GM12878 (cell line): ENCODE measurements around the gene MMP3. TPM values are rescaled to one million over a fixed set of nuclear protein-coding genes. Genes with fewer than 3 reads are reported as not detected.

ENCODE experiments used
- BACH1 ChIP-seq: fragments of 450-650 bp; IDR thresholded peaks from 2 replicates; pipeline ENCODE4 v1.6.1; 2017; ENCODE audit warnings: mild to moderate bottlenecking, borderline replicate concordance
- CREM ChIP-seq: IDR thresholded peaks from 2 replicates; pipeline ENCODE4 v1.6.1; 2014; ENCODE audit warnings: antibody characterized with exemption, low read depth
- HDAC2 ChIP-seq: fragments of 200-600 bp; sonication (generic); IDR thresholded peaks from 2 replicates; pipeline ENCODE4 v1.6.1; 2017
- IRF5 ChIP-seq: fragments of 450-650 bp; IDR thresholded peaks from 2 replicates; pipeline ENCODE4 v1.6.1; 2017; ENCODE audit warnings: borderline replicate concordance
- JUNB ChIP-seq: IDR thresholded peaks from 2 replicates; pipeline ENCODE4 v1.6.1; 2016; ENCODE audit warnings: antibody characterized with exemption, mild to moderate bottlenecking
- MAX ChIP-seq: IDR thresholded peaks from 2 replicates; pipeline ENCODE4 v1.6.1; 2012; ENCODE audit warnings: low read depth, low read length, improper control_type of control experiment
- POLR2AphosphoS5 ChIP-seq: IDR thresholded peaks from 2 replicates; pipeline ENCODE4 v1.6.1; 2011; ENCODE audit warnings: mild to moderate bottlenecking, low read length, inconsistent platforms
- RAD51 ChIP-seq: fragments of 450-650 bp; IDR thresholded peaks from 2 replicates; pipeline ENCODE4 v1.6.1; 2016; ENCODE audit warnings: moderate library complexity, mild to moderate bottlenecking, inconsistent platforms
- REST ChIP-seq: IDR thresholded peaks from 2 replicates; pipeline ENCODE4 v1.6.1; 2012; ENCODE audit warnings: mild to moderate bottlenecking, low read depth, low read length
- WRNIP1 ChIP-seq: IDR thresholded peaks from 2 replicates; pipeline ENCODE4 v1.6.1; 2011; ENCODE audit warnings: low read depth, low read length, improper control_type of control experiment, borderline replicate concordance
- polyA plus RNA-seq, 11 experiments: library from polyadenylated mRNA; depleted of rRNA in 4 of 11; unstranded in 6 of 11; stranded (reverse) in 5 of 11; fragments of >200 nt; fragmentation: Nextera tagmentation in 4 of 11; fragmentation: Illumina TruSeq in 1 of 11; extraction: Ambion mirVana in 4 of 11; extraction: Trizol in 1 of 11; gene quantifications; 1 replicate in 1 of 11; 2 replicates in 10 of 11; pipeline versions ENCODE4 v1.2.1 to v1.2.3, GENCODE V29; 2011 to 2016; ENCODE audit warnings: inconsistent platforms in 2 of 11, missing spikeins in 2 of 11, low read depth in 1 of 11
- total RNA-seq, 4 experiments: library from RNA; depleted of rRNA in 3 of 4; stranded (reverse); fragments of >200 nt in 3 of 4; fragmentation: Illumina TruSeq in 1 of 4; extraction: Trizol in 1 of 4; gene quantifications; 2 replicates each; pipeline versions ENCODE4 v1.2.1 to v1.2.3, GENCODE V29; 2013 to 2021
- TF ChIP-seq, protein P1 (sequence below): IDR thresholded peaks from 2 replicates; pipeline ENCODE4 v1.6.1; 2012; ENCODE audit warnings: low read depth, low read length, improper control_type of control experiment
- TF ChIP-seq, protein P2 (sequence below): fragments of 450-650 bp; IDR thresholded peaks from 2 replicates; pipeline ENCODE4 v1.6.1; 2017; ENCODE audit warnings: mild to moderate bottlenecking, low read depth, inconsistent platforms; ENCODE audit not compliant: poor library complexity, severe bottlenecking
- TF ChIP-seq, protein P3 (sequence below): IDR thresholded peaks from 2 replicates; pipeline ENCODE4 v1.6.1; 2011; ENCODE audit warnings: borderline replicate concordance, low read depth, mild to moderate bottlenecking, moderate library complexity, mixed read lengths, low read length; ENCODE audit not compliant: insufficient read depth; ENCODE audit errors: extremely low read length
- TF ChIP-seq, protein P4 (sequence below): fragments of 450-650 bp; formaldehyde crosslinking; IDR thresholded peaks from 2 replicates; pipeline ENCODE4 v1.4.0; 2020; ENCODE audit warnings: mild to moderate bottlenecking, moderate library complexity

MMP3 gene
- total and polyA plus RNA-seq, 10 of the 15 experiments (the other 5 are each of a cell fraction or from before 2014, with no cell fraction given): 0.02 to 1.2 TPM; not detected in 8

DNA sequence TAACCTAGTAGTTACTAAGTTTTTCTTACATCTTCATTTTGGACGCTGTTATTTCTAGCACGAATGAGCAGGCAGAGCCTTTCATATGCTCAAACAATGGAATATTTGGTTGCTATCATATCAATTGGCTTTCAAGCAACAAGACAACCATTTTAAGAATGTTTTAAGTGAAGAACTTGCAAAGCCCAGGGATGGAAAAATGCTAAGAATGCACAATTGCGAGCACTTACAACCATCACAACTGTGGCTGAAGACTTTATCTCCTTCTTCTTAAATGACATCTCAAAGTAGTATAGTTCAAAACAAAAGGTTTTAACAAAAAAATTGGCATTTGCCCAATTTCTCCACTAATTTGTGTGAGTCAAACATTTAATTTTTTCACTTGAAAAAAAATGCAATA, 37.1 kb downstream of the MMP3 start (continued):
- TF ChIP-seq, protein P1, sequence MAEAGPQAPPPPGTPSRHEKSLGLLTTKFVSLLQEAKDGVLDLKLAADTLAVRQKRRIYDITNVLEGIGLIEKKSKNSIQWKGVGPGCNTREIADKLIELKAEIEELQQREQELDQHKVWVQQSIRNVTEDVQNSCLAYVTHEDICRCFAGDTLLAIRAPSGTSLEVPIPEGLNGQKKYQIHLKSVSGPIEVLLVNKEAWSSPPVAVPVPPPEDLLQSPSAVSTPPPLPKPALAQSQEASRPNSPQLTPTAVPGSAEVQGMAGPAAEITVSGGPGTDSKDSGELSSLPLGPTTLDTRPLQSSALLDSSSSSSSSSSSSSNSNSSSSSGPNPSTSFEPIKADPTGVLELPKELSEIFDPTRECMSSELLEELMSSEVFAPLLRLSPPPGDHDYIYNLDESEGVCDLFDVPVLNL: no peak
- TF ChIP-seq, protein P2, sequence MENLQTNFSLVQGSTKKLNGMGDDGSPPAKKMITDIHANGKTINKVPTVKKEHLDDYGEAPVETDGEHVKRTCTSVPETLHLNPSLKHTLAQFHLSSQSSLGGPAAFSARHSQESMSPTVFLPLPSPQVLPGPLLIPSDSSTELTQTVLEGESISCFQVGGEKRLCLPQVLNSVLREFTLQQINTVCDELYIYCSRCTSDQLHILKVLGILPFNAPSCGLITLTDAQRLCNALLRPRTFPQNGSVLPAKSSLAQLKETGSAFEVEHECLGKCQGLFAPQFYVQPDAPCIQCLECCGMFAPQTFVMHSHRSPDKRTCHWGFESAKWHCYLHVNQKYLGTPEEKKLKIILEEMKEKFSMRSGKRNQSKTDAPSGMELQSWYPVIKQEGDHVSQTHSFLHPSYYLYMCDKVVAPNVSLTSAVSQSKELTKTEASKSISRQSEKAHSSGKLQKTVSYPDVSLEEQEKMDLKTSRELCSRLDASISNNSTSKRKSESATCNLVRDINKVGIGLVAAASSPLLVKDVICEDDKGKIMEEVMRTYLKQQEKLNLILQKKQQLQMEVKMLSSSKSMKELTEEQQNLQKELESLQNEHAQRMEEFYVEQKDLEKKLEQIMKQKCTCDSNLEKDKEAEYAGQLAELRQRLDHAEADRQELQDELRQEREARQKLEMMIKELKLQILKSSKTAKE: no peak
- no peak for TF ChIP-seq POLR2AphosphoS5
- TF ChIP-seq, protein P3, sequence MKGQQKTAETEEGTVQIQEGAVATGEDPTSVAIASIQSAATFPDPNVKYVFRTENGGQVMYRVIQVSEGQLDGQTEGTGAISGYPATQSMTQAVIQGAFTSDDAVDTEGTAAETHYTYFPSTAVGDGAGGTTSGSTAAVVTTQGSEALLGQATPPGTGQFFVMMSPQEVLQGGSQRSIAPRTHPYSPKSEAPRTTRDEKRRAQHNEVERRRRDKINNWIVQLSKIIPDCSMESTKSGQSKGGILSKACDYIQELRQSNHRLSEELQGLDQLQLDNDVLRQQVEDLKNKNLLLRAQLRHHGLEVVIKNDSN: no peak
- TF ChIP-seq MAX: no peak
- TF ChIP-seq, protein P4, sequence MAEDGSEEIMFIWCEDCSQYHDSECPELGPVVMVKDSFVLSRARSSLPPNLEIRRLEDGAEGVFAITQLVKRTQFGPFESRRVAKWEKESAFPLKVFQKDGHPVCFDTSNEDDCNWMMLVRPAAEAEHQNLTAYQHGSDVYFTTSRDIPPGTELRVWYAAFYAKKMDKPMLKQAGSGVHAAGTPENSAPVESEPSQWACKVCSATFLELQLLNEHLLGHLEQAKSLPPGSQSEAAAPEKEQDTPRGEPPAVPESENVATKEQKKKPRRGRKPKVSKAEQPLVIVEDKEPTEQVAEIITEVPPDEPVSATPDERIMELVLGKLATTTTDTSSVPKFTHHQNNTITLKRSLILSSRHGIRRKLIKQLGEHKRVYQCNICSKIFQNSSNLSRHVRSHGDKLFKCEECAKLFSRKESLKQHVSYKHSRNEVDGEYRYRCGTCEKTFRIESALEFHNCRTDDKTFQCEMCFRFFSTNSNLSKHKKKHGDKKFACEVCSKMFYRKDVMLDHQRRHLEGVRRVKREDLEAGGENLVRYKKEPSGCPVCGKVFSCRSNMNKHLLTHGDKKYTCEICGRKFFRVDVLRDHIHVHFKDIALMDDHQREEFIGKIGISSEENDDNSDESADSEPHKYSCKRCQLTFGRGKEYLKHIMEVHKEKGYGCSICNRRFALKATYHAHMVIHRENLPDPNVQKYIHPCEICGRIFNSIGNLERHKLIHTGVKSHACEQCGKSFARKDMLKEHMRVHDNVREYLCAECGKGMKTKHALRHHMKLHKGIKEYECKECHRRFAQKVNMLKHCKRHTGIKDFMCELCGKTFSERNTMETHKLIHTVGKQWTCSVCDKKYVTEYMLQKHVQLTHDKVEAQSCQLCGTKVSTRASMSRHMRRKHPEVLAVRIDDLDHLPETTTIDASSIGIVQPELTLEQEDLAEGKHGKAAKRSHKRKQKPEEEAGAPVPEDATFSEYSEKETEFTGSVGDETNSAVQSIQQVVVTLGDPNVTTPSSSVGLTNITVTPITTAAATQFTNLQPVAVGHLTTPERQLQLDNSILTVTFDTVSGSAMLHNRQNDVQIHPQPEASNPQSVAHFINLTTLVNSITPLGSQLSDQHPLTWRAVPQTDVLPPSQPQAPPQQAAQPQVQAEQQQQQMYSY (CRISPR knock-in tag): no peak
- TF ChIP-seq BACH1: no peak
- TF ChIP-seq RAD51: no peak
- TF ChIP-seq CREM: no peak
- no peak for TF ChIP-seq HDAC2
- TF ChIP-seq JUNB: no peak
- no peak for TF ChIP-seq REST
- no peak for TF ChIP-seq WRNIP1
- no peak for TF ChIP-seq IRF5
